HepG2 (cell line): ENCODE data around the gene DNAJC5. TPM values are rescaled to one million over a fixed set of nuclear protein-coding genes. Genes with fewer than 3 reads are reported as not detected.
A peak's percentile ranks its signal among the peaks of the same experiment; 100 is the strongest.

Experiments
- BRD4 ChIP-seq: sonication (generic); formaldehyde crosslinking; IDR thresholded peaks from 2 replicates; pipeline ENCODE4 v1.4.0; 2020; ENCODE audit warnings: missing genetic modification reagents
- EED ChIP-seq: sonication (generic); formaldehyde crosslinking; IDR thresholded peaks from 2 replicates; pipeline ENCODE4 v1.5.0; 2020; ENCODE audit warnings: mild to moderate bottlenecking, missing genetic modification reagents
- HNF4G ChIP-seq, 2 experiments: sonication (generic) in 1 of 2; formaldehyde crosslinking in 1 of 2; IDR thresholded peaks; 2 replicates each; pipeline versions ENCODE4 v1.4.0 to v1.6.1; 2011 to 2020; ENCODE audit warnings: borderline replicate concordance in 2 of 2, low read depth in 2 of 2, mild to moderate bottlenecking in 2 of 2, low read length in 1 of 2, missing genetic modification reagents in 1 of 2, moderate library complexity in 1 of 2
- PCBP1 ChIP-seq: fragments of 200-400 bp; formaldehyde crosslinking; IDR thresholded peaks from 2 replicates; pipeline ENCODE4 v1.6.1; 2017; ENCODE audit warnings: mild to moderate bottlenecking, low read depth, low read length, borderline replicate concordance
- PHF21A ChIP-seq: sonication (generic); formaldehyde crosslinking; IDR thresholded peaks from 2 replicates; pipeline ENCODE4 v1.5.0; 2020; ENCODE audit warnings: mild to moderate bottlenecking, missing genetic modification reagents
- SMAD3 ChIP-seq: sonication (generic); formaldehyde crosslinking; IDR thresholded peaks from 2 replicates; pipeline ENCODE4 v1.4.0; 2020; ENCODE audit warnings: missing genetic modification reagents
- SPEN ChIP-seq: sonication (generic); formaldehyde crosslinking; IDR thresholded peaks from 2 replicates; pipeline ENCODE4 v1.5.1; 2020; ENCODE audit warnings: low read depth, mild to moderate bottlenecking, missing genetic modification reagents
- YEATS2 ChIP-seq: sonication (generic); formaldehyde crosslinking; IDR thresholded peaks from 2 replicates; pipeline ENCODE4 v1.4.0; 2020; ENCODE audit warnings: missing genetic modification reagents, borderline replicate concordance
- ZBTB40 ChIP-seq, 2 experiments: fragments of 450-650 bp in 1 of 2; sonication (generic) in 1 of 2; formaldehyde crosslinking in 1 of 2; IDR thresholded peaks; 2 replicates each; pipeline versions ENCODE4 v1.6.1 to v1.8.0; 2016 to 2022; ENCODE audit warnings: antibody characterized with exemption in 1 of 2, mild to moderate bottlenecking in 1 of 2, missing genetic modification reagents in 1 of 2
- ZFP36 ChIP-seq: fragments of 150-350 bp; IDR thresholded peaks from 2 replicates; pipeline ENCODE4 v1.6.1; 2018; ENCODE audit warnings: borderline replicate concordance, low read length, low read depth; ENCODE audit not compliant: partially characterized antibody
- ZFP41 ChIP-seq: sonication (generic); formaldehyde crosslinking; IDR thresholded peaks from 2 replicates; pipeline ENCODE4 v1.4.0; 2020; ENCODE audit warnings: mild to moderate bottlenecking, missing genetic modification reagents, borderline replicate concordance
- ZNF256 ChIP-seq: sonication (generic); formaldehyde crosslinking; conservative IDR thresholded peaks from 2 replicates; pipeline ENCODE4 v1.4.0; 2020; ENCODE audit warnings: missing genetic modification reagents
- ZNF329 ChIP-seq: sonication (generic); formaldehyde crosslinking; IDR thresholded peaks from 2 replicates; pipeline ENCODE4 v1.9.0; 2021; ENCODE audit warnings: low read depth, mild to moderate bottlenecking, missing genetic modification reagents
- ZNF33A ChIP-seq: sonication (generic); formaldehyde crosslinking; IDR thresholded peaks from 2 replicates; pipeline ENCODE4 v1.5.1; 2020; ENCODE audit warnings: missing genetic modification reagents, mild to moderate bottlenecking, moderate library complexity, borderline replicate concordance
- ZNF446 ChIP-seq: sonication (generic); formaldehyde crosslinking; IDR thresholded peaks from 2 replicates; pipeline ENCODE4 v1.5.0; 2020; ENCODE audit warnings: mild to moderate bottlenecking, missing genetic modification reagents
- ZNF567 ChIP-seq: sonication (generic); formaldehyde crosslinking; IDR thresholded peaks from 2 replicates; pipeline ENCODE4 v1.8.1; 2023; ENCODE audit warnings: mild to moderate bottlenecking, missing genetic modification reagents, borderline replicate concordance
- ZNF678 ChIP-seq: sonication (generic); formaldehyde crosslinking; IDR thresholded peaks from 2 replicates; pipeline ENCODE4 v1.4.0; 2020; ENCODE audit warnings: mild to moderate bottlenecking, missing genetic modification reagents
- ZNF703 ChIP-seq: sonication (generic); formaldehyde crosslinking; IDR thresholded peaks from 2 replicates; pipeline ENCODE4 v1.5.1; 2020; ENCODE audit warnings: missing genetic modification reagents, mild to moderate bottlenecking, moderate library complexity, borderline replicate concordance
- ZNF747 ChIP-seq: sonication (generic); formaldehyde crosslinking; IDR thresholded peaks from 2 replicates; pipeline ENCODE4 v1.8.1; 2023; ENCODE audit warnings: missing genetic modification reagents, mild to moderate bottlenecking, borderline replicate concordance
- ZNF775 ChIP-seq: sonication (generic); formaldehyde crosslinking; IDR thresholded peaks from 2 replicates; pipeline ENCODE4 v1.4.0; 2020; ENCODE audit warnings: missing genetic modification reagents, mild to moderate bottlenecking, moderate library complexity, borderline replicate concordance
- polyA plus RNA-seq, 8 experiments: library from polyadenylated mRNA; depleted of rRNA in 3 of 8; stranded (reverse) in 7 of 8; unstranded in 1 of 8; fragments of >200 nt; fragmentation: Illumina TruSeq in 4 of 8; extraction: Trizol in 4 of 8; gene quantifications; 2 replicates each; pipeline versions ENCODE4 v1.2.1 to v1.2.3, GENCODE V29; 2011 to 2016; ENCODE audit warnings: low read depth in 4 of 8, missing spikeins in 1 of 8, mixed read lengths in 1 of 8; ENCODE audit not compliant: insufficient read depth in 1 of 8
- total RNA-seq, 5 experiments: library from RNA; depleted of rRNA; stranded (reverse); fragments of >200 nt; fragmentation: Illumina TruSeq; extraction: Trizol; gene quantifications; 2 replicates each; pipeline ENCODE4 v1.2.3, GENCODE V29; 2016; ENCODE audit warnings: low read depth in 1 of 5

The DNAJC5 gene
- total and polyA plus RNA-seq, 2 of the 13 experiments (the other 11 are each of a cell fraction or from before 2014, with no cell fraction given), result 42.8 to 64.5 TPM

DNA sequence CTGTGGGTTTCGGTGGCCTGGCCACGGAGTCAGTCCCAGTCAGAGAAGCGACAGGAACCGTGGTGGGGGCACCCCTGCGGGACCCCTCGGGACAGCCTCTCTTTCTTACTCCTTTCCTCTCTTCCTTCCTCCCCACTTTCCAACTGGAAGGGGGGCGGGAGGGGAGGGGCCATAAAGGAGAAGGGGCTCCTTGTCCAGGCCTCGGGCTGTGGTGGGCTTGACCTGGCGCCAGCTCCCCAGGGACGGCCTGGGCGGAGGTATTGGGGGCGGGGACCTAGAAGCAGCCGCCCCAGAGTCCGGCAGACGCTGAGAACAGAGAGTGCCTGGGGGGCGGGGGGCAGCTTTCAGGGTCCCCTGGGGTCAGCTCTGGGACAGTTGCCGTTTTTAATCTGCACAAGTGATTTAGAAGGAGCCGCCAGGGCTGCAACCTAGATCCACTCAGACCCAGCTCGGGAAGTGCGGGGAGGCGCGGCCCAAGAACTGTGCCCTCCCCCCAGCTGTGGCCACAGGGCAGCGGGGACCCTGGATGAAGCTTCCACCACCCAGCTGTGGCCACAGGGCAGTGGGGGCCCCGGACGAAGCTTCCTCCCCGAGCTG is 40.1 kb upstream of the DNAJC5 start (continued):
- TF ChIP-seq PCBP1 (peak; percentile 12; the same call in 1 of the 2 replicates), SMAD3 (CRISPR knock-in tag) (no peak), ZNF775 (peak; percentile 51; the same call in 1 of the 2 replicates), ZNF446 (CRISPR knock-in tag) (no peak), PHF21A (CRISPR knock-in tag) (peak; percentile 44; the same call in 1 of the 2 replicates), ZNF678 (0 out of 2 replicates have a peak, but pooled peaks have one; percentile 36), ZFP36 (no peak), ZBTB40 (IDR thresholded peaks at IDR 0.05) (no peak), ZBTB40 (CRISPR knock-in tag; IDR thresholded peaks at IDR 0.05) (0 out of 2 replicates have a peak, but pooled peaks have one; percentile 6), ZNF33A (CRISPR knock-in tag) (no peak), BRD4 (CRISPR knock-in tag) (peak; percentile 33; the same call in 1 of the 2 replicates), ZNF567 (peak; percentile 33; the same call in 1 of the 2 replicates), EED (CRISPR knock-in tag) (peak; percentile 13; the same call in 1 of the 2 replicates), ZNF703 (CRISPR knock-in tag) (peak; percentile 50; the same call in 1 of the 2 replicates), ZFP41 (0 out of 2 replicates have a peak, but pooled peaks have one; percentile 42), YEATS2 (CRISPR knock-in tag) (0 out of 2 replicates have a peak, but pooled peaks have one; percentile 7), SPEN (CRISPR knock-in tag) (peak; percentile 15), ZNF747 (CRISPR knock-in tag) (peak; percentile 70), HNF4G (IDR thresholded peaks at IDR 0.05; ENCODE audit: borderline replicate concordance, low read depth, low read length) (no peak), HNF4G (CRISPR knock-in tag; IDR thresholded peaks at IDR 0.05; ENCODE audit: borderline replicate concordance, low read depth) (0 out of 2 replicates have a peak, but pooled peaks have one; percentile 15), ZNF256 (CRISPR knock-in tag) (no peak), ZNF329 (CRISPR knock-in tag) (0 out of 2 replicates have a peak, but pooled peaks have one; percentile 34)
